HG03442 (cell line): Measurements from ENCODE around the gene CFAP69.
"Not testable (repeated sequence)": the region's sequence is repeated elsewhere in the genome, so short reads cannot be mapped to it uniquely, and the experiment has no call there.

Source experiments
- ATAC-seq: cut with Tn5 transposase; IDR thresholded peaks from one replicate; pipeline ENCODE4 v1.9.1; 2021; ENCODE audit warnings: mild to moderate bottlenecking, moderate library complexity; ENCODE audit not compliant: unreplicated experiment

Gene CFAP69

DNA sequence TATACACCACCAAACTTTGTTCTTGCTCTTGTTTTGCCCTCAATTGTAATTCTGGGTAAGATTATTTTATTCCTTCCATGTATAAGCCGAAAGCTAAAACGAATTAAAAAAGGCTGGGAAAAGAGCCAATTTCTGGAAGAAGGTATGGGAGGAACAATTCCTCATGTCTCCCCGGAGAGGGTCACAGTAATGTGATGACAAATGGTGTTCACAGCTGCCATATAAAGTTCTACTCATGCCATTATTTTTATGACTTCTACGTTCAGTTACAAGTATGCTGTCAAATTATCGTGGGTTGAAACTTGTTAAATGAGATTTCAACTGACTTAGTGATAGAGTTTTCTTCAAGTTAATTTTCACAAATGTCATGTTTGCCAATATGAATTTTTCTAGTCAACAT is 12.5 kb upstream of the CFAP69 start:
- ATAC-seq: no peak

DNA sequence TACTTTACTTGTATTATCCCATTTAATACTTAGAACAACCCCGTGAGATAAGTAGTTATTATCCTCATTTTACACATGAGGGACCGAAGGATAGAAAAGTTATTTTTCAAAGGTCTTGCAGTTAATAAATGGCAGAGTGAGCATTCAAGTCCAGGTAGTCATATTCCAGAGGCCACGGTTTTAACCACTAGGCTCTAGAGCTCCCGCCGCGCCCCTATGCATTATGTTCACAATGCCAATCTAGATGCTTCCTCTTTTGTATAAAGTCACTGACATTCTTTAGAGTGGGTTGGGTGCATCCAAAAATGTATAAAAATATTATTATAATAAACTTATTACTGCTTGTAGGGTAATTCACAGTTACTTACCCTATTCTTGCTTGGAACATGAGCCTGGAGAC is 11.4 kb upstream of the CFAP69 start:
- ATAC-seq: no peak

DNA sequence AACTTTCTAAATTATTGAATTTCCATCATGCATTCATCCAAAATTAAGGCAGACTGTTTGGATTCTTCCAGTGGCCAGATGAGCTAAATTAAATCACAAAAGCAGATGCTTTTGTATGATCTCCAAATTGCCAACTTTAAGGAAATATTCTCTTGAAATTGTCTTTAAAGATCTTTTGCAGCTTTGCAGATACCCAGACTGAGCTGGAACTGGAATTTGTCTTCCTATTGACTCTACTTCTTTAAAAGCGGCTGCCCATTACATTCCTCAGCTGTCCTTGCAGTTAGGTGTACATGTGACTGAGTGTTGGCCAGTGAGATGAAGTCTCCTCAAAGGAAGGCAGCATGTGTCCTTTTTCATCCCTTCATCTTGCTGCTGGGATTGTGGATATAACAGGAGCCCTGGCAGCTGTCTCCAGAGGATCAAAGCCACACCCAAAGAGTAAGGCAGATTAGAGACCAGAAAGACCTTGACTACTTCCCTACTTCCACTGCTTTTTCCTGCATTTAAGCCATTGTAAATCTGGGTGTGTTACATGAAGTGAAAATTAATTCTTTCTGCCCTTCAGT is 8.2 kb upstream of the CFAP69 start:
- no peak for ATAC-seq

- ATAC-seq: no peak
Observed at GRCh38 chr7:90238022-90238421, 7.0 kb upstream of the CFAP69 start.

GRCh38 chr7:90238583-90238982 is 6.4 kb upstream of the CFAP69 start:
- ATAC-seq: no peak

GRCh38 chr7:90239050-90239449 is 5.9 kb upstream of the CFAP69 start:
- no peak for ATAC-seq

DNA sequence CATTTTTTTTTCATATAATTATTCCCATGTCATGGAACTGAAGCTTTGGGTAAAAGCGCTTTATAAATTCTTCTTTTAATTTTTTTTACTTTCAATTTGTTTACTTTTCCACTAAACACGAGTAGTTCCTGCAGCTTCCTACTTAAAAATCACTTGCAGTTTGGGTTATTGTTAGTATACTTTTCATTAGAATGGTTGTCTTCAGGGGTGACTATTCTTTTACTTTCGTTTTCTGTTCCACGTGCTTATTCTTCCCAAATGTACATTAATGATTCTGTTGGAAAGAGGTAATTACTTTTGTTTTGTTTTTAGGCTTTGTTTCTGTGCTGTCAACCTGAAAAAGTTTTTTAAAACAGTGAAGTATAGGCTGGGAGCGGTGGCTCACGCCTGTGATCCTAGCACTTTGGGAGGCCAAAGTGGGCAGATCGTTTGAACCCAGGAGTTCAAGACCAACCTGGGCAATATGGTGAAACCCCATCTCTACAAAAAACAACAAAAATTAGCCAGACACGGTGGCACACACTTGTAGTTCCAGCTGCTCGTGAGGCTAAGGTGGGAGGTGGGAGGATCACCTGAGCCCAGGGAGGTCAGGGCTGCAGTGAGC is 5.2 kb upstream of the CFAP69 start:
- ATAC-seq: no peak

GRCh38 chr7:90242369-90243168 is 2.4 kb upstream of the CFAP69 start:
- peak; percentile 42 for ATAC-seq

GRCh38 chr7:90243556-90243955 is 1.4 kb upstream of the CFAP69 start:
- no peak for ATAC-seq

DNA sequence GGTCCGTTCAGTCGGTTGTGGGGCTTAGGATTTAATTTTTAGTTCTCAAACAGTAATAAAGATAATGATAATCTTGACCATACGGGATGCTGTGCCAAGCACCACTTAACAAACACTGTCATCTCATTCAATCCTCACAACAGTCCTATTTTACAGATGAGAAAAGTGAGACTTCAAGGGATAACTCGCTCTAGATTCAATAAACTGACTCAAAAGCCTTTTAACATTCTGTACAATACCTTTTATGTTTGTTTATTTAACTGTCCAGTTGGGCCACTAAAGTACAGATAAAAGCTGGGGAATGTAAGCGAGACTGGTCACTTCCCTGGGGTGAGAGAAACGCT is 437 bp upstream of the CFAP69 start:
- ATAC-seq: no peak

GRCh38 chr7:90246171-90246570 is 1.2 kb downstream of the CFAP69 start:
- ATAC-seq: no peak

DNA sequence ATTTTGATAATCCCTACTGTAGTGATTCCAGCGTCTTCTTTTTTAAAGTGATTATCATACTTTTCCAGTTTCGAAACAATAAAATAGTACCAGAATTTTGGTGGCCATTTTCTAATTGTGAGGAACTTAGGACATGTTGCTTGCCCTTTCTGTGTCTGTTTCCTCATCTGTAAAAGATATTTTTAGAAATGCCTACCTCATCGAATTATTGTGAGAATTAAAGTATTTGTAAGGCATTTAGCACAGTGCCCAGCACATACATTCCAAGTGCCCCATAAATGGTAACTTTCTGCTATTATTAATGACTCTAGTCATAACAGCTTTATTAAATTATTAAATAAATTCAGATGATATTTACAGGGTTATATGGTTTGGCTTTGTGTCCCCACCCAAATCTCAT is 3.7 kb downstream of the CFAP69 start:
- ATAC-seq: no peak

GRCh38 chr7:90250601-90251303 is 5.8 kb downstream of the CFAP69 start:
- ATAC-seq: no peak

DNA sequence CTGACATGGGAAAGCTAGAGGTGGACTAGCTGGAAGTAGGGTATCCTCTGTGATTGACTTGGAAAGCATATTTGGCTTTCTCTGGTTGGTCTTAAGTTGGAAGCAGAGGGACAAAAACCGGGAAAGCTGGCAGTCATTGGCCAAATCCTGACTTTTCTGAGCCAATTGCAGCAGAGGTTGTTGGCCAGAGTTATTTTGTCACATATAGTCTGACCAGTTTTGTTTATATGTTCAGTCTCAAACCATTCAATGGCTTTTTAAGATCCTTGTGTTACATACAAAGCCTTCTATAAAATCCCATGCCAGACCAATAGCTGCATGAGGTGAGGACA is 6.3 kb downstream of the CFAP69 start:
- no peak for ATAC-seq

DNA sequence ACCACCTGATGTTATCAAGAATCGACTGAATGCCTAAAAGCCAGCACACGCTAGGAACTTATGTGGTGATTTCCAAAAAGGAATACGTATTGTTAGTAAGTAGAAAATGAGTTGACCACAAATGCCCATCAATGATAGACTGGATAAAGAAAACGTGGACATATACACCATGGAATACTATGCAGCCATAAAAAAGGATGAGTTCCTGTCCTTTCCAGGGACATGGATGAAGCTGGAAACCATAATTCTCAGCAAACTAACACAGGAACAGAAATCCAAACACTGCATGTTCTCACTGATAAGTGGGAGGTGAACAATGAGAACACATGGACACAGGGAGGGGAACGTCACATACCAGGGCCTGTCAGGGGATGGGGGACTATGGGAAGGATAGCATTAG is 11.0 kb downstream of the CFAP69 start:
- not testable (repeated sequence) for ATAC-seq

DNA sequence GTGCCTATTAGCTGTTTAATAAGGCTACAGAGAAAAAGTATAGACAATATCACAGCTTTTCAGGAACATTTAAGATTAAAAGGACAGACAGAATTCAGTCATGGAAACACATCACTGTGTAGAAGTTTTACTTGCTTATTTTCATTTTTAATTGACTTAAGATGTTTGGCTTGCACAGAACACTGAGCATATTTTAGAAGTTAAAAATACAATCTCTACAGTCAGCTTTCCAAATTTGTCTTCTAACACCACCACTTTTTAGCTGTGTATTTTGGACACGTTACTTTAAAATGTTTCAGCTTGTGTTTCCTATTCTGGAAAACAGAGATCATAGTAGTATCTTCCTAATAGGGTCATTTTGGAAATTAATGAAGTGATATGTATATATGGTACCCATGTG is 11.8 kb downstream of the CFAP69 start:
- ATAC-seq: no peak

GRCh38 chr7:90261441-90261840 is 16.5 kb downstream of the CFAP69 start:
- no peak for ATAC-seq

GRCh38 chr7:90262438-90262837 is 17.5 kb downstream of the CFAP69 start:
- ATAC-seq: peak; percentile 84

DNA sequence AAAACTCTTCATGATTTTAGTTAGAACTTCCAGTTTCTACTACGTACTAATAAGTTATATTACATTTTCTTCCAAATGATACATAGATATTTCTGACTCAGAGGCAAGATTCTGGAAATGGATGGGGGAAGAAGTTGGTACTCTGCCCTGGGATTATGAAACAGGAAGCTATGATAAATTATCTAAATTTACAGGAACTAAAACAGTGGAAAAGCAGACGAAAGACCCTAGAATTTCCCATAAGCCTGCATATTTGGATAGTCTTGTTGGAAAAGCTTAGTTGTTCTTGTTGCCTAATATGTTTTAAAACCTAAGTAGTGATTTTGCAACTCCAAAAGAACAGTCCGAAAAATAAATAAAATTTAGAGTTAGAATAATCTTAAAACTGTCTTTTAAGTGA is 21.8 kb downstream of the CFAP69 start:
- no peak for ATAC-seq

- no peak for ATAC-seq
Observed at GRCh38 chr7:90267263-90267858, 22.4 kb downstream of the CFAP69 start.

GRCh38 chr7:90269163-90269562 is 24.2 kb downstream of the CFAP69 start:
- no peak for ATAC-seq
